Endothelial cell of umbilical vein (primary cell): ENCODE measurements around the gene ABCA10. TPM values are rescaled to one million over a fixed set of nuclear protein-coding genes. Genes with fewer than 3 reads are reported as not detected.

ENCODE experiments used
- BruUV-seq: library from RNA; stranded (reverse); fragments of 400-500 nt; replicated peaks from 2 replicates; lab custom pipeline; 2021; lab: Mats Ljungman, UMichigan
- CTCF ChIA-PET: fragments of 300-600, 350-600 bp; sonication (Branson Sonifier 250); formaldehyde crosslinking; loops from one replicate; lab custom pipeline; 2021; ENCODE audit warnings: antibody characterized with exemption, inconsistent platforms; lab: Charles Lee
- POLR2A ChIA-PET: fragments of 300-600, 350-600 bp; sonication (Branson Sonifier 250); formaldehyde crosslinking; loops from one replicate; lab custom pipeline; 2021; ENCODE audit warnings: antibody characterized with exemption, inconsistent platforms; lab: Charles Lee
- DNase-seq: peaks from one replicate; pipeline ENCODE4 v3.0.0-alpha.2; 2011; ENCODE audit warnings: low read depth, low spot score
- FAIRE-seq: peaks from 2 replicates; lab custom pipeline; 2011; peaks lifted over from hg19 to GRCh38; lab: Jason Lieb, UNC
- H2AFZ ChIP-seq: 2 replicates; pipeline ENCODE4 v1.6.0; 2012; ENCODE audit warnings: low read depth, low read length, control low read depth, inconsistent platforms
- H3K27ac ChIP-seq: 2 replicates; pipeline ENCODE4 v1.5.1; 2011; ENCODE audit warnings: low read depth, mild to moderate bottlenecking, control low read depth, low read length, moderate library complexity; ENCODE audit not compliant: insufficient read depth
- H3K27me3 ChIP-seq, 2 experiments: 2 replicates each; pipeline versions ENCODE4 v1.6.0 to v1.6.1; 2011; ENCODE audit warnings: low read length in 2 of 2, mixed read lengths in 1 of 2; ENCODE audit not compliant: control insufficient read depth in 2 of 2, insufficient read depth in 2 of 2
- H3K36me3 ChIP-seq, 2 experiments: 2 replicates in 1 of 2; 3 replicates in 1 of 2; pipeline ENCODE4 v1.5.1; 2011; ENCODE audit warnings: low read length in 2 of 2, mild to moderate bottlenecking in 1 of 2, moderate library complexity in 1 of 2; ENCODE audit not compliant: control insufficient read depth in 2 of 2, insufficient read depth in 2 of 2; ENCODE audit errors: extremely low read depth in 1 of 2
- H3K4me1 ChIP-seq: 3 replicates; pipeline ENCODE4 v1.5.1; 2011; ENCODE audit warnings: mild to moderate bottlenecking, low read length; ENCODE audit not compliant: control insufficient read depth, insufficient read depth; ENCODE audit errors: extremely low read depth
- H3K4me2 ChIP-seq: 2 replicates; pipeline ENCODE4 v1.6.1; 2011; ENCODE audit warnings: low read length, control low read depth, mixed read lengths; ENCODE audit not compliant: insufficient read depth
- H3K4me3 ChIP-seq, 3 experiments: fragments of 200-600 bp in 1 of 3; sonication (generic), shearing (Covaris generic) in 1 of 3; replicated peaks in 1 of 3; 2 replicates each; pipeline ENCODE4 v1.5.1; 2011 to 2016; ENCODE audit warnings: control low read depth in 3 of 3, low read length in 3 of 3, mild to moderate bottlenecking in 2 of 3, inconsistent platforms in 1 of 3, low read depth in 1 of 3, moderate library complexity in 1 of 3; ENCODE audit not compliant: insufficient read depth in 1 of 3
- H3K79me2 ChIP-seq: 2 replicates; pipeline ENCODE4 v1.6.0; 2012; ENCODE audit warnings: low read length, inconsistent platforms; ENCODE audit not compliant: control insufficient read depth, insufficient read depth
- H3K9ac ChIP-seq: replicated peaks from 2 replicates; pipeline ENCODE3; 2011; ENCODE audit warnings: low read length, control low read depth; ENCODE audit not compliant: insufficient read depth; ENCODE audit errors: extremely low read depth
- H3K9me1 ChIP-seq: replicated peaks from 3 replicates; pipeline ENCODE4 v1.6.0; 2011; ENCODE audit warnings: mild to moderate bottlenecking, low read length; ENCODE audit not compliant: control insufficient read depth, insufficient read depth; ENCODE audit errors: extremely low read depth
- H3K9me3 ChIP-seq: replicated peaks from 2 replicates; pipeline ENCODE4 v1.5.1; 2012; ENCODE audit warnings: low read length, inconsistent platforms; ENCODE audit not compliant: control insufficient read depth, insufficient read depth
- H4K20me1 ChIP-seq: replicated peaks from 2 replicates; pipeline ENCODE3; 2011; ENCODE audit warnings: mild to moderate bottlenecking, low read length; ENCODE audit not compliant: control insufficient read depth, insufficient read depth; ENCODE audit errors: extremely low read depth
- CTCF ChIP-seq, 2 donors: IDR thresholded peaks; 1 replicate in 1 of 2; 2 replicates in 1 of 2; pipeline ENCODE4 v1.5.1; 2011; ENCODE audit warnings: low read length in 2 of 2, mild to moderate bottlenecking in 2 of 2, moderate library complexity in 2 of 2, control low read depth in 1 of 2, inconsistent platforms in 1 of 2, low read depth in 1 of 2; ENCODE audit not compliant: insufficient read depth in 1 of 2; ENCODE audit errors: extremely low read depth in 1 of 2
- EZH2 ChIP-seq: IDR thresholded peaks from 2 replicates; pipeline ENCODE4 v1.6.1; 2012; ENCODE audit warnings: borderline replicate concordance, low read depth, mild to moderate bottlenecking, moderate library complexity, low read length, inconsistent platforms; ENCODE audit not compliant: severe bottlenecking
- FOS ChIP-seq: IDR thresholded peaks from 2 replicates; pipeline ENCODE4 v1.6.1; 2011; ENCODE audit warnings: mild to moderate bottlenecking, low read length, moderate library complexity, borderline replicate concordance; ENCODE audit not compliant: insufficient read depth
- GATA2 ChIP-seq: IDR thresholded peaks from 2 replicates; pipeline ENCODE4 v1.7.0; 2011; ENCODE audit warnings: low read depth, mild to moderate bottlenecking, moderate library complexity, mixed read lengths, low read length; ENCODE audit not compliant: insufficient read length, insufficient read depth
- JUN ChIP-seq: IDR thresholded peaks from 2 replicates; pipeline ENCODE4 v1.6.1; 2011; ENCODE audit warnings: borderline replicate concordance, low read depth; ENCODE audit not compliant: insufficient read length, insufficient read depth
- MAX ChIP-seq: IDR thresholded peaks from 2 replicates; pipeline ENCODE4 v1.6.1; 2011; ENCODE audit not compliant: insufficient read depth, insufficient read length
- MYC ChIP-seq: IDR thresholded peaks from one replicate; pipeline ENCODE4 v1.6.1; 2011; ENCODE audit warnings: mild to moderate bottlenecking, low read depth, low read length
- POLR2A ChIP-seq: IDR thresholded peaks from 2 replicates; pipeline ENCODE4 v1.6.1; 2012; ENCODE audit warnings: low read depth, mild to moderate bottlenecking, control low read depth, low read length
- POLR2AphosphoS5 ChIP-seq: IDR thresholded peaks from 2 replicates; pipeline ENCODE4 v1.6.1; 2012; ENCODE audit warnings: low read depth, mild to moderate bottlenecking, control low read depth, low read length, moderate library complexity; ENCODE audit not compliant: insufficient read depth
- dilution Hi-C: fragments of 300-500 bp; cut with MboI; formaldehyde crosslinking; loops from one replicate; pipeline ENCODE4 v1.15.0; 2019; ENCODE audit warnings: low sequenced_read_pairs; ENCODE audit not compliant: extremely low pct_ligation_motif_present
- intact Hi-C: fragments of 100-400 bp; cut with micrococcal nuclease; formaldehyde crosslinking; loops from one replicate; pipeline ENCODE4 v1.10.0; 2022
- polyA plus RNA-seq, 4 experiments: library from polyadenylated mRNA; depleted of rRNA in 3 of 4; stranded (reverse) in 3 of 4; unstranded in 1 of 4; fragments of >200 nt; gene quantifications; 2 replicates each; pipeline versions ENCODE4 v1.2.1 to v1.2.3, GENCODE V29; 2011 to 2012; ENCODE audit warnings: missing spikeins in 1 of 4
- total RNA-seq: library from RNA; stranded (reverse); gene quantifications from 2 replicates; pipeline ENCODE4 v1.2.3, GENCODE V29; 2021

ABCA10 gene
- total and polyA plus RNA-seq, 2 donors (not counting 3 experiments of a cell fraction or from before 2014, with no cell fraction given), result 0.22 to 2.1 TPM

DNA sequence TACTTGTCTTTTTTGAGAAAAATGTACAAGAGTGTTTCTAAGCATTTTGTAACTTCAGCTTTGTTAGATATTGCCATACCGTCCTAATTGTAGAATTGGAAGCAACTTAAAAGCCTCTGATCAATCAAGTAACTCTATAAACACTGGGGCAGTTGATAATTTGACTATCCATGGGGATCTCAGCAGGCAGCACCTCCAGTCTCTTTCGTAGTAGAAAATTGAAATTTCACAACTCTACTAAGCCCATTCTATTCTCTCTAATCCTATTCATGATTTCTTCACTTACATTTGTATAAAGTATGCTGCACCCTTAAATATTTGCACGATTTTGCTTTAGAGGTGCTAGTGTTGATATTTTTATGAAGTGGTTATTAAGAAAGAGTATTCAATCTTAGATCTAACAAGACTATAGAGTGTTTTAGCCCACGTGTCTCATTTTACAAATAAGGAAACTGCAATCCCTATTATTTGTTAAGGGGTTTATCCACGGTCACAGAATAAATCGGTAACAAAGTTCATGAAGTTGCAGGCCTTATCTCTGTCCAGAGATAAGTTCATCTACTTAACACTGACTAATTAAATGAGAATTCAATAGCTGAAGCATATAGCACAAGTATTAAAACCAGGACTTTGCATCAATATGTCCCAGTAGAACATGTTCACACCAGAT, 97.9 kb downstream of the ABCA10 start:
- FAIRE-seq (no peak), DNase-seq (no peak)
- BruUV-seq, result no TSS peak
- H3K4me1 ChIP-seq, result no peaks in the 10 kb centered on the region
- H3K4me3 ChIP-seq, result no peak overlapping the region
- no peak for TF ChIP-seq MAX
- TF ChIP-seq JUN, result no peak
- TF ChIP-seq POLR2A, result no peak
- TF ChIP-seq EZH2, result no peak
- TF ChIP-seq MYC, result no peak
- no peak for TF ChIP-seq GATA2
- TF ChIP-seq CTCF (IDR thresholded peaks at IDR 0.05; ENCODE audit: extremely low read depth in 1 of 2, insufficient read depth in 1 of 2, low read depth in 1 of 2, low read length in 2 of 2), result no peak
- TF ChIP-seq FOS, result no peak
- TF ChIP-seq POLR2AphosphoS5, result no peak
- no peaks in the 10 kb centered on the region for H4K20me1 ChIP-seq
- H3K4me2 ChIP-seq, result no peak overlapping the region
- H3K36me3 ChIP-seq, result peaks cover 0 to 10% of the 10 kb centered on the region in 2 experiments
- H2AFZ ChIP-seq, result no peak overlapping the region
- ChIA-PET POLR2A (no interaction called here), CTCF (no interaction called here)
- no peaks in the 10 kb centered on the region for H3K9me3 ChIP-seq
- intact Hi-C loops, result no loop called here
- H3K9ac ChIP-seq, result no peak overlapping the region
- no peak overlapping the region for H3K27ac ChIP-seq
- no peaks in the 10 kb centered on the region for H3K27me3 ChIP-seq
- dilution Hi-C loops, result no loop called here
- H3K79me2 ChIP-seq, result no peaks in the 10 kb centered on the region
- no peaks in the 10 kb centered on the region for H3K9me1 ChIP-seq
